Testis (tissue), 3 donors: ENCODE results near the gene KPNB1. TPM values are rescaled to one million over a fixed set of nuclear protein-coding genes. Genes with fewer than 3 reads are reported as not detected.

Experiments used
- DNase-seq: peaks from one replicate; pipeline ENCODE4 v3.0.0-alpha.2; 2019
- H3K27ac ChIP-seq, 2 donors: fragments of 200-600 bp; sonication (generic); one replicate each; pipeline ENCODE4 v1.5.1; 2019
- H3K27me3 ChIP-seq: fragments of 200-600 bp; sonication (generic); one replicate; pipeline ENCODE4 v1.5.1; 2019
- H3K36me3 ChIP-seq: fragments of 200-600 bp; sonication (generic); one replicate; pipeline ENCODE4 v1.5.1; 2017; ENCODE audit warnings: low read depth; ENCODE audit errors: missing control alignments
- H3K4me1 ChIP-seq: fragments of 200-600 bp; sonication (generic); one replicate; pipeline ENCODE4 v1.5.1; 2019
- H3K4me3 ChIP-seq, 2 donors: fragments of 200-600 bp; sonication (generic); one replicate each; pipeline ENCODE4 v1.5.1; 2017 to 2019
- H3K9me3 ChIP-seq: fragments of 200-600 bp; sonication (generic); one replicate; pipeline ENCODE4 v1.5.1; 2017
- CTCF ChIP-seq, 3 experiments: fragments of 450-650 bp in 2 of 3; fragments of 200-600 bp in 1 of 3; sonication (generic) in 1 of 3; IDR thresholded peaks; one replicate each; pipeline ENCODE4 v1.5.1; 2016 to 2019; ENCODE audit warnings: antibody characterized with exemption in 3 of 3, mild to moderate bottlenecking in 2 of 3, moderate library complexity in 1 of 3
- POLR2A ChIP-seq: fragments of 450-650 bp; IDR thresholded peaks from one replicate; pipeline ENCODE4 v1.6.1; 2017; ENCODE audit warnings: antibody characterized with exemption, mild to moderate bottlenecking, moderate library complexity
- WGBS, 2 donors: methylation state at CpG; one replicate each; pipeline ENCODE4 v1.1.5; 2018; 5-methylcytosine and 5-hydroxymethylcytosine counted together
- intact Hi-C: fragments of 100-400 bp; cut with DNase I; formaldehyde crosslinking; loops from one replicate; pipeline ENCODE4 v1.15.1; 2023; ENCODE audit warnings: low total_unique reads
- polyA plus RNA-seq: library from polyadenylated mRNA; stranded (reverse); fragments of 350-450 nt; fragmentation: Illumina TruSeq; extraction: RNeasy Lipid Tissue Mini Kit (QIAGEN cat#74804); gene quantifications from one replicate; pipeline ENCODE4 v1.2.3, GENCODE V29; 2014; ENCODE audit warnings: low read depth, low replicate concordance; ENCODE audit not compliant: insufficient read depth
- total RNA-seq, 2 donors: library from RNA; depleted of rRNA; stranded (reverse); fragments of >200 nt; gene quantifications; one replicate each; pipeline ENCODE4 v1.2.3, GENCODE V29; 2016

Gene KPNB1
- total and polyA plus RNA-seq, 3 donors from 2014 or later = 262 to 391 (median 299) TPM

DNA sequence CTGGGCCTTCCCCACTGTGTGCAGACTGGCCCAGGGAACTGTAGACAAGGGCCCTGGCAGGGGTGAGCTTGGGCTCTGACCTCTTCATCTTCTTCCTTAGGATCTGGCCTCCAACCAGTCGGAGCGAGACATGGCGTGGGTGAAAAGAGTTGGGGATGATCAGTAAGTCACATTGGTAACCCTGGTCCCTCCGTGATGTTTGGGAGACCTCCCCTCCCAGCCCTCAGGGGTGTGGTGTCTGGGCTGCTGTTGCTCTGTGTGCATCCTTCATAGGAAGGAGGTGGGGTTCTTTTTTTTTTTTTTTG, 49.8 kb downstream of the KPNB1 start:
- Histone ChIP-seq H3K4me3 (no peak overlapping the region), H3K27me3 (no peaks in the 10 kb centered on the region), H3K9me3 (no peaks in the 10 kb centered on the region), H3K4me1 (peaks cover 6% of the 10 kb centered on the region), H3K36me3 (no peaks in the 10 kb centered on the region), H3K27ac (no peak overlapping the region)
- WGBS, 2 donors = 94 to 95% methylated on average over 4 of the region's 4 CpGs
- DNase-seq = no peak
- no peak for TF ChIP-seq CTCF (IDR thresholded peaks at IDR 0.05)
- intact Hi-C loops = no loop called here

- Histone ChIP-seq H3K4me1 (peaks cover under 1% of the 10 kb centered on the region), H3K4me3 (no peak overlapping the region), H3K27me3 (no peaks in the 10 kb centered on the region), H3K9me3 (no peaks in the 10 kb centered on the region), H3K27ac (no peak overlapping the region), H3K36me3 (no peaks in the 10 kb centered on the region)
- no peak for DNase-seq
- intact Hi-C loops = no loop called here
- no peak for TF ChIP-seq CTCF (IDR thresholded peaks at IDR 0.05)
- no peak for TF ChIP-seq POLR2A
- 86 to 93% methylated on average over 9 to 13 of the region's 13 CpGs for WGBS, 2 donors
Measured at GRCh38 chr17:47700471-47701449, 51.0 kb downstream of the KPNB1 start.

DNA sequence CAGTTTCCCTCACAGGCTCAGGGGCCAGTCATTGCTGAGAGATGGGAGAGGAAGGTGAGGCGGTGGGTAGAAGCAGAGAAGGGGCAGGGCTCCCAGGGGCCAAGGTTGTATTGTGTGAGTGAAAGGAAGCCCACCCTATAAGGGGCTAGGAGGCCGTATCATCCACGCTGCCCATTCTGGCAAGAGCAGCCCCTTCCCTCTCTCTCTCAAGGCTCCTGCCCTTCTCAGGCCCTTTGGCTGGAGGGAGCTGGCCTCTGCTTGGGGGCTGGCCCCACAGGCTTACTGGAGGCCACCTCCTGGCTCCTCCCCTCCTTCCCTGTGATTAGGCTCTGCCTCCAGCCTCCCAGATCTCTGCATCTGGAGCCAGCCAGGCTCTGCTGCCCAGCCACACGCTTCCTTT, 51.9 kb downstream of the KPNB1 start:
- 86 to 90% methylated on average over 4 of the region's 4 CpGs for WGBS, 2 donors
- intact Hi-C loops = no loop called here
- no peak for DNase-seq
- Histone ChIP-seq H3K9me3 (no peaks in the 10 kb centered on the region), H3K36me3 (no peaks in the 10 kb centered on the region), H3K4me1 (peaks cover 3% of the 10 kb centered on the region), H3K4me3 (no peak overlapping the region), H3K27me3 (no peaks in the 10 kb centered on the region), H3K27ac (no peak overlapping the region)
- no peak for TF ChIP-seq POLR2A

DNA sequence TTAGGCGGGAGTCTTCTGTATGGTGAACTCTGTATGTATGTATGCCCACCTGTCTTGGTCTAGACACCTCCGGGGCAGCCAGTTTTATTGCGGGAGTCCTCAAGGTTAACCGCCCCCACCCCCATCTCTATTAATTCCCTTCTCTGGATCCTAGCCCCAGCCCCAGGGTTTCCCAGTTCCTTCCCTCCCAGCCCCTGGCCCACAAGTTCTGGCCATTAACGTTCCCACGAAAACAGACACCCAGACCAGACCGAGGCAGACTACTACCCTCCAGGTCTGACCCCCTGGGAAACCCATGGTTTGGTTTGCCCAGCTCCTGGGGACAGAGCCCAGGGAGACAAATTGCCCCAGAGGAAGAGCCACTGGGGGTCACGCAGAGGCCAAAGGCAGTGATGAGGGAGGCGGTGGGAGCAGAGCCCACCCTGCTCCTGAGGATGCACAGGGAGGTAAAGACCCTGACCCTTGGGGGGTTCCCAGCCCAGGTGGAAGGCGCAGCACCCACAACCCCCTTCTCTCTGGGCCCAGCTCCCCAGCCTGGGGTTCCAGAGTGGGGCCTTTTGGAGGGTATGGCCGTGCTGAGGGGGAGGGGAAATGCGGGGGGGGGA, 52.8 kb downstream of the KPNB1 start:
- no peaks in the 10 kb centered on the region for H3K27me3 ChIP-seq
- DNase-seq = no peak
- intact Hi-C loops = no loop called here
- H3K4me3 ChIP-seq = no peak overlapping the region
- H3K27ac ChIP-seq = no peak overlapping the region
- H3K4me1 ChIP-seq = peaks cover 3% of the 10 kb centered on the region
- 80 to 82% methylated on average over 12 of the region's 12 CpGs for WGBS, 2 donors
- TF ChIP-seq CTCF (IDR thresholded peaks at IDR 0.05) = no peak
- no peaks in the 10 kb centered on the region for H3K9me3 ChIP-seq
- H3K36me3 ChIP-seq = no peaks in the 10 kb centered on the region

- Histone ChIP-seq H3K9me3 (no peaks in the 10 kb centered on the region), H3K27me3 (no peaks in the 10 kb centered on the region), H3K27ac (no peak overlapping the region), H3K4me1 (peaks cover 8% of the 10 kb centered on the region), H3K4me3 (no peak overlapping the region), H3K36me3 (no peaks in the 10 kb centered on the region)
- intact Hi-C loops = no loop called here
- no peak for TF ChIP-seq POLR2A
- TF ChIP-seq CTCF (IDR thresholded peaks at IDR 0.05) = no peak
- DNase-seq = no peak
- WGBS, 2 donors = 59 to 69% methylated on average over 15 of the region's 15 CpGs
Measured at GRCh38 chr17:47703191-47703591, 53.5 kb downstream of the KPNB1 start.
